Kidney epithelial cell (primary cell): ENCODE data around the gene POLK. TPM values are rescaled to one million over a fixed set of nuclear protein-coding genes. Genes with fewer than 3 reads are reported as not detected.

Experiments
- DNase-seq: peaks from one replicate; pipeline ENCODE4 v3.0.0-alpha.2; 2010; ENCODE audit warnings: low read depth
- H3K27me3 ChIP-seq: 2 replicates; pipeline ENCODE4 v1.6.0; 2011; ENCODE audit warnings: low read length; ENCODE audit not compliant: control insufficient read depth, insufficient read depth
- H3K36me3 ChIP-seq: 2 replicates; pipeline ENCODE4 v1.5.1; 2011; ENCODE audit warnings: low read length; ENCODE audit not compliant: control insufficient read depth, insufficient read depth
- H3K4me3 ChIP-seq: 2 replicates; pipeline ENCODE4 v1.5.1; 2011; ENCODE audit warnings: low read depth, mild to moderate bottlenecking, control low read depth, low read length
- CTCF ChIP-seq: IDR thresholded peaks from 2 replicates; pipeline ENCODE4 v1.5.1; 2011; ENCODE audit warnings: mild to moderate bottlenecking, moderate library complexity, low read length, control low read depth, inconsistent platforms; ENCODE audit not compliant: insufficient read depth, poor library complexity, severe bottlenecking
- total RNA-seq: library from RNA; depleted of rRNA; stranded (reverse); fragments of >200 nt; gene quantifications from 2 replicates; pipeline ENCODE4 v1.2.3, GENCODE V29; 2015

The POLK gene
- total RNA-seq, 1 donor from 2014 or later = 18.6 TPM

GRCh38 chr5:75538211-75538610, 26.5 kb downstream of the POLK start:
- DNase-seq = no peak
- Histone ChIP-seq H3K27me3 (no peaks in the 10 kb centered on the region), H3K36me3 (no peaks in the 10 kb centered on the region), H3K4me3 (no peak overlapping the region)
- TF ChIP-seq CTCF = no peak

- no peak for DNase-seq
- no peak for TF ChIP-seq CTCF
- Histone ChIP-seq H3K4me3 (no peak overlapping the region), H3K36me3 (no peaks in the 10 kb centered on the region), H3K27me3 (no peaks in the 10 kb centered on the region)
Observed at GRCh38 chr5:75545131-75545530, 33.4 kb downstream of the POLK start.

GRCh38 chr5:75546830-75547229, 35.1 kb downstream of the POLK start:
- H3K4me3 ChIP-seq = no peak overlapping the region
- DNase-seq = no peak
- no peaks in the 10 kb centered on the region for H3K27me3 ChIP-seq
- H3K36me3 ChIP-seq = no peaks in the 10 kb centered on the region
- no peak for TF ChIP-seq CTCF

- DNase-seq = no peak
- Histone ChIP-seq H3K4me3 (no peak overlapping the region), H3K36me3 (no peaks in the 10 kb centered on the region), H3K27me3 (no peaks in the 10 kb centered on the region)
- no peak for TF ChIP-seq CTCF
Observed at GRCh38 chr5:75547812-75548211, 36.1 kb downstream of the POLK start.

GRCh38 chr5:75550597-75550996, 38.9 kb downstream of the POLK start:
- Histone ChIP-seq H3K4me3 (no peak overlapping the region), H3K27me3 (no peaks in the 10 kb centered on the region), H3K36me3 (no peaks in the 10 kb centered on the region)
- DNase-seq = no peak
- no peak for TF ChIP-seq CTCF

- TF ChIP-seq CTCF = no peak
- no peaks in the 10 kb centered on the region for H3K27me3 ChIP-seq
- no peak overlapping the region for H3K4me3 ChIP-seq
- no peaks in the 10 kb centered on the region for H3K36me3 ChIP-seq
- DNase-seq = no peak
Observed at GRCh38 chr5:75551471-75551870, 39.8 kb downstream of the POLK start.
